ENCODE data around the gene PSPC1. TPM values are rescaled to one million over a fixed set of nuclear protein-coding genes. Genes with fewer than 3 reads are reported as not detected.
"Not testable (repeated sequence)": the region's sequence is repeated elsewhere in the genome, so short reads cannot be mapped to it uniquely, and the experiment has no call there.

PSPC1 gene
- total RNA-seq, 1 experiment from 2014 or later = 28.5 TPM

DNA sequence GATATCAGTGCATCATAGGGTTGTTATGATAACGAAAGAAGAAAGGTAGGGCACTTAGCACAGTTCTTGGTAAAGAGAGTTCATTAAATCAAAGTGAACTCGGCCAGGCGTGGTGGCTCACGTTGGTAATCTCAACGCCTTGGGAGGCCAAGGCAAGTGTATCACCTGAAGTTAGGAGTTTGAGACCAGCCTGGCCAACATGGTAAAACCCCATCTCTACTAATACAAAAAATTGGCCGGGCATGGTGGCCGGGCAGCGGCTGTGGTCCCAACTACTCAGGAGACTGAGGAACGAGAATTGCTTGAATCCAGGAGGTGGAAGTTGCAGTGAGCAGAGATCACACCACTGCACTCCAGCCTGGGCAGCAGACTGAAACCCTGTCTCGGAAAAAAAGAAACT lies 19.1 kb downstream of the PSPC1 start:
- no peak for DNase-seq (ENCODE audit: low read depth)

GRCh38 chr13:19759669-19760068 lies 23.1 kb downstream of the PSPC1 start:
- no peak for DNase-seq (ENCODE audit: low read depth)

DNA sequence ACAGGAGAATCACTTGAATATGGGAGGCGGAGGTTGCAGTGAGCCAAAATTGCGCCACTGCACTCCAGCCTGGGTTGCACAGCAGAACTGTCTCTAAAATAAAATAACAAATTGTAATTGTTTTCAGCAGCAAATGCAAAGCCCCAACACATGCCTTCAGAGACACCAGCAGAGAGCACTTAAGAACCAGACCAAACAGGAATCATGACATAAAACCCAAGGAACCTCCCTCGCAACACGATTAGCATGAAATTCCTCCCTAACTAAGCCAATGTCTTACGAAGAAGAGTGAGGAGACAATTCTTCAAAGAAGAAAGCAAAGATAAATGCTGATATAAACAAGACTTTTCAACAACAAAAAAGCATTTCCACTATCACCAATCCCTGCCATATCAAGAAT lies 40.1 kb downstream of the PSPC1 start:
- DNase-seq (ENCODE audit: low read depth) = no peak

DNA sequence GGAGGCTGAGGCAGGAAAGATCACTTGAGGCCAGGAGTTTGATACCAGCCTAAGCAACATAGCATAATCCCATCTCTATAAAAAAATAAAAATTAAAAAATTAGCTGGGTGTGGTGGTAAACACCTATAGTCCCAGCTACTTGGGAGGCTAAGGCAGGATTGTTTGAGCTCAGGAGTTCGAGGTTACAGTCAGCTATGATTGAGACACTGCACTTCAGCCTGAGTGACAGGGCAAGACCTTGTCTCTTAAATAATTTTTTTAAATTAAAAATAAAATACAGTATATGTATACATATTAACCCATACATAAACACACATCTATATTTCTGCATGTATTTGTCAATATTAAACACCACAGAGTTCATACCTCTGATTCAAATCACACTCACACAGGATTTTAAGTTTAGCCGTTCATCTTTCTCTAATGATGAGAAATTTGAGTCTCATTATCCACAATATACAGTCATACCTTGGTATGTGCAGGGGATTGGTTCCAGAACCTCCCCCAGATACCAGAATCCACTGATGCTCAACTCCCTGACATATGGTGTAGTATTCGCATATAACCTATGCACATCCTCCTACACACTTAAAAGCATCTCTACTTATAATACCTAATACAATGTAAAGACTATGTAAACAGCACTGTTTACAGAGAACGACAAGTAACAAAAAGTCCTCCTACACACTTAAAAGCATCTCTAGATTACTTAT lies 44.7 kb downstream of the PSPC1 start:
- no peak for DNase-seq (ENCODE audit: low read depth)

GRCh38 chr13:19726611-19727010 lies 56.1 kb downstream of the PSPC1 start:
- no peak for DNase-seq (ENCODE audit: low read depth)

DNA sequence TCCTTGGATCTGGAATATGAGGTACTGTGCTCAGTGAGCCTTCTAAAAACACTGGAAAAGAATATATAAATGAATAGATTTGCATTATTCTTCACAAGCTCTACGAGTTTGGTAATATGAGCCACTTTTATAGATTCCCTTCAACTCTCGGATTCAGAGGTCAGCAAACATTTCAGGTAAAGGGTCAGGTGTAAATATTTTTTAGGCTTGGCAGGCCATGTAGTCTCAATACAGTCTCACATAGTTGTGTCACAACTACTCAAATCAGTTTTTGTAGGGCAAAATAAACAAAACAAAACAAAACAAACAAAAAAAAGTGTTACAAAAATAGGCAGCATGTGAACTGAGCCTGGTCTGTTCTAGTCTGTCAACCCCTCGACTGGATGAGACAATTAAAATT lies 57.4 kb downstream of the PSPC1 start:
- no peak for DNase-seq (ENCODE audit: low read depth)

DNA sequence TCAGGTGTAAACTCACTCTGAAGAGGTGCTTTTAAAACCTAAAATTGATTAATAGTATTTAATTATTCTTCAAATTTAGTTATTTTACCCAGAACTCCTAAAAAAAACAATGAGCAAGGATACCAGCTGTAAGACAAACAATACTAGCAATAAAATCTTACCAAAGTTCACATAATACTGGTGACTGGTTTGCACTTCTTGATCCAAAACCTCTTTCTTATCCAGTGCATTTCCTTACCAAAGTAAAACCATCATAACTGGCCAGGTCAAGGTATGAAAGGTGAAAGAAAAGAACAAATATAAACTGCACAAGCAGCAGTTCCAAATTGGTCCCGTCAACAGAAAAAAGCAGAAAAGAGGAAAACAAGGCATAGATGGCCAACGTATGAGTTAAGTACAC lies 62.7 kb downstream of the PSPC1 start:
- no peak for DNase-seq (ENCODE audit: low read depth)

- peak; percentile 81 for DNase-seq (ENCODE audit: low read depth)
These were observed 69.4 kb downstream of the PSPC1 start for GRCh38 chr13:19713186-19713965.

GRCh38 chr13:19709782-19710181 lies 73.0 kb downstream of the PSPC1 start:
- DNase-seq (ENCODE audit: low read depth) = not testable (repeated sequence)

GRCh38 chr13:19709039-19709438 lies 73.7 kb downstream of the PSPC1 start:
- not testable (repeated sequence) for DNase-seq (ENCODE audit: low read depth)

GRCh38 chr13:19704256-19704655 lies 78.5 kb downstream of the PSPC1 start:
- DNase-seq (ENCODE audit: low read depth) = not testable (repeated sequence)

GRCh38 chr13:19701619-19702018 lies 81.1 kb downstream of the PSPC1 start:
- not testable (repeated sequence) for DNase-seq (ENCODE audit: low read depth)

DNA sequence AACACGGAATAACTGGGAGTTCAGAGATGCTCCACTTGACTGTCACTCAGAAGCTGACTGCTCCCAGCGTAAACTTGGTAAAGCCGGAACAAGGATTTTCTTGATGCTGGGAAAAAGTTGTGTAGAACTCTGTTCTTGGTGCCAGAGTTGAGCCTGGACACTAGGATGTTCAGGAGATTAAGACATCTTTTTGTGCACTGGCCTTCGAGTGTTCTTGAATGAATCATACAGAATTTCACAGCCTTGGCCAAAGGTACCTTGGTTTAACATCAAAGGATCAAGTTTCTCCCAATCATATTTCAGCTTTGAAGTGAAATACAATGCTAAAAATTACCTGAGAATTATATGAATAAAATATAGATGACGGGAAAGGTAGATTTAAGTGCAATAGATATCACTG lies 81.8 kb downstream of the PSPC1 start:
- DNase-seq (ENCODE audit: low read depth) = not testable (repeated sequence)

- DNase-seq (ENCODE audit: low read depth) = no peak
These were observed 86.9 kb downstream of the PSPC1 start for GRCh38 chr13:19695829-19696228.

GRCh38 chr13:19695428-19695827 lies 87.3 kb downstream of the PSPC1 start:
- no peak for DNase-seq (ENCODE audit: low read depth)

GRCh38 chr13:19691447-19691846 lies 91.3 kb downstream of the PSPC1 start:
- not testable (repeated sequence) for DNase-seq (ENCODE audit: low read depth)

DNA sequence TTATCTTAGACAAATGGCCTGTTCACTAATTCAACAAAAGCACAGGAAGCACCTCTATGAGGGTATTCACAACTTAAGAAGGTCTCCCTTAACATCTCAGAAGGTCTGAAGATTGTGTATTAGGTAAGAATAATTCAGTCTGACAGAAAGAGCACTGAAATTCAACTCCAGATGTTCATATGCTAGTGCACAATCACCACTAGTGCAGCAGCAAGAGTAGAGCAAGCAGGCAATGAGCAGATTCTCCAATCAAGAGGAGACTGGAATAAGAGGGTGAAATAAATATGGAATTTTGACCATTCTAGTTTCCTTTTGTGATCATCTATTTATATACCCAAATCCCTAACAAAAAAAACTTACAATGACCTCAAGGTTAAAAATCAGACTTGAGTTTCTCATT lies 97.3 kb downstream of the PSPC1 start:
- no peak for DNase-seq (ENCODE audit: low read depth)

- no peak for DNase-seq (ENCODE audit: low read depth)
These were observed 97.7 kb downstream of the PSPC1 start for GRCh38 chr13:19685034-19685433.

DNA sequence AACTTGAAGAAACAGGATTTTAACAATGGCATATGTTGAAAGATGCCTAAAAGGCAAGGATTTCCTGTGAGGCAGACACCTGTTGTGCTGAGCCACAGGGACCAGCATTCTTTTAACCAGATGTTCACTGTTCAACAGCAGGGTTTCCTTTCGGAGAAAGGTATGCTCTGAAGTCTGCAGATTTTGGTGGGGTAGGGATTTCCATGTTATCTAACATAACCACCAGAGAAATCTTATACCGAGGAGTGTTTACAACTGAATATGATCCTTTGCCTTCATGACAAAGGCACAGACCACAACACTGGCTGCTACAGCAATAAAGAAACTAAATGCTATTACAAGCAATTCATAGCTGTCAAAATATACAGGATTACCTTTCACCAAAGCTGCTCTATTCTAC lies 101.2 kb downstream of the PSPC1 start:
- DNase-seq (ENCODE audit: low read depth) = no peak

DNA sequence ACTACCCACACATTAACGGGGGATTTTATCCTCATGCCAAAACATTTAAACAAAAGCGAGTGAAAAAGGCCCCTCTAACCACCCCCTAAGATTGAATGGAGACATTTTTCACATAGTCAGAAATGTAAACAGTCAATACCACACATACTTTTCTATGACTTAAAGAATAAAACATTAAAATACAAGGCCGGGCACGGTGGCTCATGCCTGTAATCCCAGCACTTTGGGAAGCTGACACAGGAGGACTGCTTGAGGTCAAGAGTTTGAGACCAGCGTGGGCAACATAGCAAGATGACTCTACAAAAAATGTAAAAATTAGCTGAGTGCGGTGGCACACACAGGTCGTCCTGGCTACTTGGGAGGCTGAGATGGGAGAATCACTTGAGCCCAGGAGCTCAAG lies 102.0 kb downstream of the PSPC1 start:
- no peak for DNase-seq (ENCODE audit: low read depth)

GRCh38 chr13:19676168-19676567 lies 106.6 kb downstream of the PSPC1 start:
- DNase-seq (ENCODE audit: low read depth) = no peak

- no peak for DNase-seq (ENCODE audit: low read depth)
These were observed 107.8 kb downstream of the PSPC1 start for GRCh38 chr13:19674898-19675297.

Measured in RPMI7951 (cell line).